Urinary bladder (tissue), 4 donors: ENCODE results near the gene DIPK1A. TPM values are rescaled to one million over a fixed set of nuclear protein-coding genes. Genes with fewer than 3 reads are reported as not detected.

Experiments
- DNase-seq: peaks from one replicate; pipeline ENCODE4 v3.0.0-alpha.2; 2015; ENCODE audit errors: extremely low spot score
- H3K27ac ChIP-seq: one replicate; pipeline ENCODE4 v1.5.1; 2013; ENCODE audit warnings: low read depth, mild to moderate bottlenecking, moderate library complexity
- H3K36me3 ChIP-seq: one replicate; pipeline ENCODE4 v1.6.1; 2013; ENCODE audit warnings: mild to moderate bottlenecking, moderate library complexity; ENCODE audit not compliant: insufficient read depth
- H3K4me1 ChIP-seq: one replicate; pipeline ENCODE4 v1.6.1; 2013; ENCODE audit warnings: mild to moderate bottlenecking, moderate library complexity; ENCODE audit not compliant: insufficient read depth
- H3K4me3 ChIP-seq: one replicate; pipeline ENCODE4 v1.5.1; 2013; ENCODE audit warnings: low read depth, low read length
- WGBS: extraction: QIAGEN DNeasy Blood & Tissue Kit; methylation state at CpG from one replicate; pipeline ENCODE4 v1.1.7; 2013; 5-methylcytosine and 5-hydroxymethylcytosine counted together
- polyA plus RNA-seq: library from polyadenylated mRNA; stranded (reverse); fragments of 200-250 nt; gene quantifications from one replicate; pipeline ENCODE4 v1.2.3, GENCODE V29; 2013
- total RNA-seq: library from RNA; depleted of rRNA; stranded (reverse); fragments of >200 nt; gene quantifications from one replicate; pipeline ENCODE4 v1.2.3, GENCODE V29; 2014
- donor health status: healthy with polysubstance abuse.
- donor health status: healthy.

The DIPK1A gene
- total and polyA plus RNA-seq, 2 donors, result 21.8 to 22.8 TPM

DNA sequence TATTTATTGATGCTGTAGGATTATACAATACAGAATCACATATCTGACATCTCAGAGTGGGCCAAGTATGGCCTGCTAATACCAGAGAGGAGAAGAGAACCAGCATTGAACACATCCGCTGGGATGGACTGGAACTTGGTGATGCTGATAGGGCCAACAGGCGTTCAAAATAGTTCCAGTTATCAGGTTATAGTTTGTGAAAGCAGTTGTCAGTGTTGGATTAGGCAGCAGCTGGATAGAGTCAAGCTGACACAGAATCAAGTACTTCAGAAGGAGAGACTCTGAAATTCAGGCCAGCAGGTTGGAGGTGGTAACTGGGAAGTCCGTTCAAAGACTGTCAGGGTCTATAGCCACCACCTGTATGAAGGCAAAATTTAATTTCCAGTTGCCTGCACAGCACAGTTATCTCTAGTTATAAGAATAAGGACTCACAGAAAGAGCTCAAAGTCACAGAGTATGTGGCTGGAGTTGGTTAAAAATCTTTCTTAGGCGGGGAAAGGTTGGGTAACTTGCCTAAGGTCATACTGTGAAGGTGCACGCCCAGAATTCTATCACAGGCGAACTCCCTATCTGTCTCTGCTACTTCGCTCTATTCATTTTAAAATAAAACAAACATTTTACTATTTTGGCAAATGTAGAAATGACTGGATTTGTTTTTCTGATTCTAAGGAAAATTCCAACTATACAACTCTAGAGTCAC, 9.9 kb upstream of the DIPK1A start:
- WGBS, result 82% methylated on average over 7 of the region's 7 CpGs
- no peaks in the 10 kb centered on the region for H3K36me3 ChIP-seq
- H3K27ac ChIP-seq, result no peak overlapping the region
- no peak for DNase-seq
- H3K4me3 ChIP-seq, result no peak overlapping the region
- H3K4me1 ChIP-seq, result no peaks in the 10 kb centered on the region

DNA sequence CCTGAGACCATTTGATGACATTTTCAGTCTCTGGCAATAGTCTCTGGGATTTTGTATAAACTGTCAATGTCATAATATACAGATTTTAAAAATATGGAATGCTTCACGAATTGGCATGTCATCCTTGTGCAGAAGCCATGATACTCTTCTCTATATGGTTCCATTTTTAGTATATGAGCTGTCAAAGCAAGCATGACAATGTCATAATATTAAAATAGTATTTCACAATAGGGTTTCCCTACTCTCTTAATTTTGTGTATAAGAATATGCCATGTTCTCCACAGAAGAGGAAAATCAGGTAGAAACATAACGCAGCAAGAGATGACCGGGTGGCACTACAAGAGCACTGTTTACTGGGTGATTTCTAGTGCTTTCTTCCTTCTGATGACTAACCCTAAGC, 8.3 kb upstream of the DIPK1A start:
- Histone ChIP-seq H3K4me3 (no peak overlapping the region), H3K36me3 (no peaks in the 10 kb centered on the region), H3K4me1 (no peaks in the 10 kb centered on the region), H3K27ac (peak overlapping the region; percentile 5)
- WGBS, result 94% methylated on average over 3 of the region's 3 CpGs
- DNase-seq, result no peak

DNA sequence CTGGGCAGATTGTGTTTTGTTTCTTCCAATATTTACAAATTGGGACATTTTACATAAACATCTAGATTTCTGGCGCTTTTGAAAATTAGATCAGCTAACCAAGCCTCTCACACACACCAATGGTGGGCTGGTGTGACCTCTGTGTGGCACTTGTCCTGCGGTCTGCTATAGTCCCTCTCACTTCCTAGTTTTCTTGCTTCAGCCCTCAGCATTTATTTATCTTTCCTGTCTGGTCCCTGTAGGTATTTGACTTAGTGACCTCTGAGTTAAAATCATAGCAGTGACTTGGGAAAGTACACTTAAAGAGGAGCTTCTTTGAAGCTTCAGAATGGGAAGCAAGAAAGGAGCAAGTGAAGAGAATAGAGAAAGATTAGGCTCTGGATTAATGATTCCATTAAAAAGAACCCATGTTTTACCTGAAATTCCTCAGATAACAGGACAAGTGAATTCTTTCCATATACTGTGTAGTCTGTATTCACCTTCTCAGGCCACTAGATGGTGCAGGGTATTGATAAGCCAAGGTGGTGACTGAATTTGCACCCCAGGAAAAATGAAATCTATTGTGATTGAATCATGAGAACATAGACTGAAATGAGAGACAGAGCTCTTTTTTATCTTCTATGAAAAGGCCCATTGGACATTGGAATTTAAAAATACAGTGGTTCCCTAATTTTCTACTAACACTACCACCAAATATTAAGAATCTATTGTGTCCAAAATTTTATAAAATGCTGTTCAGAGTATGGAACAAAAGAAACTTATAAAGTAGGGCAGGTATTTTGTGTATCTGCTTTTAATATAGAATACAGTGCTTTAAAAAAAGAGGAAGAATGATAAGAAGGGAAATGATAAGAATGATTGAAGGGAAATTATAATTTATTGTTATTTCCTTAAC, 7.1 kb upstream of the DIPK1A start:
- DNase-seq, result no peak
- Histone ChIP-seq H3K4me1 (no peaks in the 10 kb centered on the region), H3K27ac (no peak overlapping the region), H3K36me3 (no peaks in the 10 kb centered on the region), H3K4me3 (no peak overlapping the region)
- WGBS, result 52% methylated on average over 2 of the region's 2 CpGs

GRCh38 chr1:92964998-92965397, 3.7 kb upstream of the DIPK1A start:
- 67% methylated on average over 3 of the region's 3 CpGs for WGBS

GRCh38 chr1:92964316-92964715, 3.1 kb upstream of the DIPK1A start:
- Histone ChIP-seq H3K36me3 (no peaks in the 10 kb centered on the region), H3K4me3 (no peak overlapping the region), H3K27ac (no peak overlapping the region), H3K4me1 (no peaks in the 10 kb centered on the region)
- no peak for DNase-seq

More at GRCh38 chr1:92964998-92965397, 3.7 kb upstream of the DIPK1A start:
- Histone ChIP-seq H3K4me3 (no peak overlapping the region), H3K27ac (no peak overlapping the region), H3K4me1 (no peaks in the 10 kb centered on the region), H3K36me3 (no peaks in the 10 kb centered on the region)
- no peak for DNase-seq

- Histone ChIP-seq H3K4me3 (peak overlapping the region; percentile 87), H3K36me3 (no peaks in the 10 kb centered on the region), H3K27ac (peak overlapping the region; percentile 95), H3K4me1 (no peaks in the 10 kb centered on the region)
- WGBS, result 2% methylated on average over 32 of the region's 32 CpGs
- peak; percentile 32 for DNase-seq
These were observed 862 bp upstream of the DIPK1A start for GRCh38 chr1:92961896-92962752.

GRCh38 chr1:92960395-92961130, 699 bp downstream of the DIPK1A start:
- under 1% methylated on average over 44 of the region's 44 CpGs for WGBS
- Histone ChIP-seq H3K27ac (peak overlapping the region; percentile 89), H3K4me1 (no peaks in the 10 kb centered on the region), H3K4me3 (peak overlapping the region; percentile 87), H3K36me3 (no peaks in the 10 kb centered on the region)
- DNase-seq, result peak; percentile 55

GRCh38 chr1:92958203-92958970, 2.9 kb downstream of the DIPK1A start:
- no peak overlapping the region for H3K4me3 ChIP-seq
- no peak for DNase-seq
- whole genome bisulfite sequencing, result 71% methylated on average over 1 of the region's 1 CpG
- H3K27ac ChIP-seq, result no peak overlapping the region
- no peaks in the 10 kb centered on the region for H3K4me1 ChIP-seq
- H3K36me3 ChIP-seq, result no peaks in the 10 kb centered on the region

DNA sequence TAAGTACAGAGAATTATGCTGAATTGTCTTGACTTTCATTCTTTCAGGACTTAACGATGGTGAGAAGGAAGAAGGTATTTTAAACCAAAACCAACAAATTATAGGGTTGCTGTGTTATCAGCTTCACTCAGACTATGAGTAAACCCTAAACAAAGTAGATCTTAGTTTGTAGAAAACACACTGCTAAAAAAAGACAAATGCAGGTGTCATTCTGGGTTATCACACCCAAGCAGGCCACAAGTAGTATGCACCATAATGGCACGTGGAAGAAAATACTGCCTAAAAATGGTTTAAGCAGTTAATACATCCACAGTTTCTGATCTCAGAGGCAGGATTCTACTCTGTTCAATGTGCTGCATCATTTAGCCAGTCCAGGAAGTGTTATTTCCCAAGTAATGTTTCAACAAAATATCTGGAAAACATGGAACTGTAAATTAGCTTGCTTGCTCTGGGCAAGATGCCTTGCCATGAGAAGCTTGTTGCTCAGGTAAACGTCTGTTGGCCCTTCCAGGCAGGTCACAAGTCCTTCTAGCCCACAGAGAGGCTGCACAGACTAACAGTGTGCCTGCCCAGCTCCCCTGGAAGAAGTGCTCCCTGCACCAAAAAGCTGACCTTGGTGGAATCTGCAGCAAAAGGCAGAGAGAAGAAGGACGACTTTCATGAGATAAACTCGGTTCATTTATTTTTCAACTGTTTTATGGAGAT, 4.1 kb downstream of the DIPK1A start:
- 73% methylated on average over 5 of the region's 5 CpGs for WGBS
- no peak overlapping the region for H3K4me3 ChIP-seq
- H3K36me3 ChIP-seq, result no peaks in the 10 kb centered on the region
- DNase-seq, result no peak
- H3K27ac ChIP-seq, result no peak overlapping the region
- no peaks in the 10 kb centered on the region for H3K4me1 ChIP-seq

DNA sequence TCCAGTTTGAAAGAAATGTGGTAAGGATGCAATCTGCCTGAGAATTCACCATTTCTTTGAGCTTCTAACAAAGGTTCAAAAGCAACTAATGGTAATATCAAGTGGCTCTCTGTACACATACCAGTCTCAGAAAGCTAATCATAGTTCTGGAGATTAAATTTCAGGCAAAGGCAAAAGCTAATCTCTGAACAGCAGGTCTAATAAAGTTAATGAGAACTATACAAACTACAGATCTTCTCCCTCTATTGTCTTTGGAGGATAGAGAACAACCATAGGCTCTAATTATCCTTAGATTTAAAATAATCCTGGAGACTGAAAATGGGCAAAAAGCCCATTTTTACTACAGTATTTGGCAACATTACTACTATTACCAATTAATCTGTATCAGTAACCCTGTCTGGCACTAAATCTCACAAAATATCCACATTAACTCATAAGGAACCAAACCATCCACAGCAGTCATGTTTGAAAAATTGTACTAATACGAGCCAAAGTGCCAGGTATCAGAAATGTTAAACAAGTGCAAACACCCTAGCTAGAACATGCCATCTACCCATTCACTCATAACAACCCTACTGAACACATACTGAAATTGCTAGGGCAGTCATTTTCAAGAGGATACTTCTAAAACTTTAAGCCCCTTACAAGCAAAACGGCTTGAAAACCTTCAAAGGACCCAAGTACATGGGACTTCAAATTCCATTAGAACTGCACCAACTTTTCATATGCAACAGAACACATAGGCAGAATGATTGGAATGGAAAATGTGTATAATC, 4.8 kb downstream of the DIPK1A start:
- no peak overlapping the region for H3K27ac ChIP-seq
- H3K4me1 ChIP-seq, result no peaks in the 10 kb centered on the region

GRCh38 chr1:92953491-92953890, 7.8 kb downstream of the DIPK1A start:
- H3K27ac ChIP-seq, result no peak overlapping the region
- no peaks in the 10 kb centered on the region for H3K36me3 ChIP-seq
- H3K4me1 ChIP-seq, result peaks cover 2% of the 10 kb centered on the region
- 90% methylated on average over 3 of the region's 3 CpGs for WGBS
- no peak for DNase-seq
- H3K4me3 ChIP-seq, result no peak overlapping the region

More for the DNA sequence above, 4.8 kb downstream of the DIPK1A start:
- DNase-seq, result no peak
- Histone ChIP-seq H3K36me3 (no peaks in the 10 kb centered on the region), H3K4me3 (no peak overlapping the region)
- 78% methylated on average over 2 of the region's 2 CpGs for WGBS
